ENCODE measurements around the gene RAB7B. TPM values are rescaled to one million over a fixed set of nuclear protein-coding genes. Genes with fewer than 3 reads are reported as not detected.
A peak's percentile ranks its signal among the peaks of the same experiment; 100 is the strongest.
"Not testable (repeated sequence)": the region's sequence is repeated elsewhere in the genome, so short reads cannot be mapped to it uniquely, and the experiment has no call there.

Gene RAB7B
- 5.8 TPM for total RNA-seq (ENCODE audit: insufficient read depth, low replicate concordance)

- DNase-seq (ENCODE audit: low spot score): peak; percentile 92
These were observed at the start of gene RAB7B for GRCh38 chr1:206002871-206003801. TSS of gene RAB7B (minus strand) at chr1:206003395. CDS start at chr1:205994135, 9,260 bp downstream.

GRCh38 chr1:206052231-206052865 lies 49.2 kb upstream of the RAB7B start:
- not testable (repeated sequence) for DNase-seq (ENCODE audit: low spot score)

- DNase-seq (ENCODE audit: low spot score): no peak
These were observed 47.5 kb upstream of the RAB7B start for GRCh38 chr1:206050655-206051235.

GRCh38 chr1:206049919-206050600 lies 46.9 kb upstream of the RAB7B start:
- no peak for DNase-seq (ENCODE audit: low spot score)

- DNase-seq (ENCODE audit: low spot score): no peak
These were observed 46.1 kb upstream of the RAB7B start for GRCh38 chr1:206049293-206049692.

GRCh38 chr1:206048582-206048981 lies 45.4 kb upstream of the RAB7B start:
- no peak for DNase-seq (ENCODE audit: low spot score)

GRCh38 chr1:206047271-206047670 lies 44.1 kb upstream of the RAB7B start:
- no peak for DNase-seq (ENCODE audit: low spot score)

- peak; percentile 72 for DNase-seq (ENCODE audit: low spot score)
These were observed 38.4 kb upstream of the RAB7B start for GRCh38 chr1:206041640-206042039.

- no peak for DNase-seq (ENCODE audit: low spot score)
These were observed 37.1 kb upstream of the RAB7B start for GRCh38 chr1:206040328-206040727.

GRCh38 chr1:206039046-206039973 lies 36.1 kb upstream of the RAB7B start:
- DNase-seq (ENCODE audit: low spot score): no peak

GRCh38 chr1:206037581-206037980 lies 34.4 kb upstream of the RAB7B start:
- peak; percentile 25 for DNase-seq (ENCODE audit: low spot score)

- DNase-seq (ENCODE audit: low spot score): no peak
These were observed 33.7 kb upstream of the RAB7B start for GRCh38 chr1:206036663-206037455.

- no peak for DNase-seq (ENCODE audit: low spot score)
These were observed 31.8 kb upstream of the RAB7B start for GRCh38 chr1:206035027-206035426.

- DNase-seq (ENCODE audit: low spot score): no peak
These were observed 29.4 kb upstream of the RAB7B start for GRCh38 chr1:206032380-206033140.

GRCh38 chr1:206030714-206031113 lies 27.5 kb upstream of the RAB7B start:
- peak; percentile 83 for DNase-seq (ENCODE audit: low spot score)

GRCh38 chr1:206030191-206030590 lies 27.0 kb upstream of the RAB7B start:
- DNase-seq (ENCODE audit: low spot score): no peak

- DNase-seq (ENCODE audit: low spot score): peak; percentile 69
These were observed 26.3 kb upstream of the RAB7B start for GRCh38 chr1:206029484-206029883.

GRCh38 chr1:206025283-206025820 lies 22.2 kb upstream of the RAB7B start:
- no peak for DNase-seq (ENCODE audit: low spot score)

- no peak for DNase-seq (ENCODE audit: low spot score)
These were observed 20.5 kb upstream of the RAB7B start, which contains the start of gene CTSE for GRCh38 chr1:206023695-206024094. TSS of gene CTSE (minus strand) at chr1:206023895. CDS start at chr1:206023791, 104 bp downstream.

All from umbilical cord (tissue), 2 donors.